C4-2B (cell line): ENCODE measurements around the gene ZNF573.
"Not testable (repeated sequence)": the region's sequence is repeated elsewhere in the genome, so short reads cannot be mapped to it uniquely, and the experiment has no call there.

Source experiments
- H3K27ac ChIP-seq: fragments of 450-650 bp; 2 replicates; pipeline ENCODE4 v1.5.1; 2017
- ZFX ChIP-seq: fragments of 450-650 bp; IDR thresholded peaks from 2 replicates; pipeline ENCODE4 v1.6.1; 2017
- TF ChIP-seq, protein P1 (sequence below): fragments of 450-650 bp; conservative IDR thresholded peaks from 2 replicates; pipeline ENCODE4 v1.5.1; 2017; ENCODE audit warnings: mild to moderate bottlenecking

ZNF573 gene

DNA sequence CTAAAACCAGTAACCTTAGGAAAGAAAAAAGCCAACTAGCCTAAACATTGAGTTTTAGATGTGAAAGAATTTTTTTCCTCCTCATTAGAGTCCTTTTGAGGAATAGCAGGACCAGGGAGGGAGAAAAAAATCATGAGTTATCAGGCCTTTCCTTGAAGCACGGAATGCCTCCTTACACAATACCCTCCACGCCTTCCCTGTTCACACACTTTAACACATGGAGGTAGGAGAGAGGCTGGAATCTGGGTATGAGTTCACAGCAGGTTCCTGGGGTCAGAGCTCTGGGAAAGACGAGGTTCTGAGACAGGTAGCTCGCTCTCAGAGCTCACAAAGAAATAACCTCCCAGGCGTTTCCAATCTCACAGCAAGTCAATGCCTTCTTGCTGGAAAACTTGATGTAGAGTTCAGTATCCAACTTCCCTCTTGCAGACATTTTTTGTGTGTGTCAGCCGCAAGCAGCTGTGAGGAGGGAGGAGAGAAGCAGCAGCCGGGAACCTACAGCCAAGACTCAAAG is 716 bp downstream of the ZNF573 start:
- TF ChIP-seq ZFX: no peak
- TF ChIP-seq, protein P1, sequence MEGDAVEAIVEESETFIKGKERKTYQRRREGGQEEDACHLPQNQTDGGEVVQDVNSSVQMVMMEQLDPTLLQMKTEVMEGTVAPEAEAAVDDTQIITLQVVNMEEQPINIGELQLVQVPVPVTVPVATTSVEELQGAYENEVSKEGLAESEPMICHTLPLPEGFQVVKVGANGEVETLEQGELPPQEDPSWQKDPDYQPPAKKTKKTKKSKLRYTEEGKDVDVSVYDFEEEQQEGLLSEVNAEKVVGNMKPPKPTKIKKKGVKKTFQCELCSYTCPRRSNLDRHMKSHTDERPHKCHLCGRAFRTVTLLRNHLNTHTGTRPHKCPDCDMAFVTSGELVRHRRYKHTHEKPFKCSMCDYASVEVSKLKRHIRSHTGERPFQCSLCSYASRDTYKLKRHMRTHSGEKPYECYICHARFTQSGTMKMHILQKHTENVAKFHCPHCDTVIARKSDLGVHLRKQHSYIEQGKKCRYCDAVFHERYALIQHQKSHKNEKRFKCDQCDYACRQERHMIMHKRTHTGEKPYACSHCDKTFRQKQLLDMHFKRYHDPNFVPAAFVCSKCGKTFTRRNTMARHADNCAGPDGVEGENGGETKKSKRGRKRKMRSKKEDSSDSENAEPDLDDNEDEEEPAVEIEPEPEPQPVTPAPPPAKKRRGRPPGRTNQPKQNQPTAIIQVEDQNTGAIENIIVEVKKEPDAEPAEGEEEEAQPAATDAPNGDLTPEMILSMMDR: no peak

DNA sequence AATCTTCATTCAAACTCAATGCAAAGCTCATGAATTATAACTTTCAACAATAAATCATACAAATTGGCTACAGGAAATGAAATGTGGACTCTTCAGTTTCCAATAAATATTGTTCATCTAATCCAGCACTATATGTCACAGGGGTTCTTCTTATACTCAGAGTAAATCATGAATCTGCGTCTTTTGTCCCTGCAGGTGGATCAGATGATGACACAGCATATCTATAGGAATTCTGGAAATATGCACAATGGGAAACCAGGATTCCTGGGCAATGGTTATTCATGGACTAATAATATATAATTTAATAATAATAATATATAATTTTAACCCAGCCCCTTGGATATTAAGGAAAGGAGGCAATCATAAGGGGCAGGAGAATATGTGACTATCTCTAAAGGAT is 8.4 kb downstream of the ZNF573 start:
- no peak overlapping the region for H3K27ac ChIP-seq
- TF ChIP-seq, protein P1: no peak
- TF ChIP-seq ZFX: no peak

More for the DNA sequence above, 716 bp downstream of the ZNF573 start:
- H3K27ac ChIP-seq: peak overlapping the region; percentile 79

DNA sequence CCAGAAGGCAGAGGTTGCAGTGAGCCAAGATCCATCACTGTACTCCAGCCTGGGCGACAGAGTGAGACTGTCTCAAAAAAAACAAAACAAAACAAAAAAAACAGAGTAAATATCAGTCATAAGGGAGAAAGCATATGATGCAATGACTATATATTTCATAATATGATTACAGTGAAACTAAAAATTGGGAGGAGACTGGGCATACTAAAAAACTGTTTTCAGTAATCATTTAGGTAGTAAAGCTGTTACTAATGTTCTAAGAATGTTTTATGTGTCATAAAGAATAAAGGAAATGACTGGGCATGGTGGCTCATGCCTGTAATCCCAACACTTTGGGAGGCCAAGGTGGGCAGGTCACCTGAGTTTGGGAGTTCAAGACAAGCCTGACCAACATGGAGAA is 15.9 kb downstream of the ZNF573 start:
- no peak overlapping the region for H3K27ac ChIP-seq
- TF ChIP-seq, protein P1: no peak
- no peak for TF ChIP-seq ZFX

DNA sequence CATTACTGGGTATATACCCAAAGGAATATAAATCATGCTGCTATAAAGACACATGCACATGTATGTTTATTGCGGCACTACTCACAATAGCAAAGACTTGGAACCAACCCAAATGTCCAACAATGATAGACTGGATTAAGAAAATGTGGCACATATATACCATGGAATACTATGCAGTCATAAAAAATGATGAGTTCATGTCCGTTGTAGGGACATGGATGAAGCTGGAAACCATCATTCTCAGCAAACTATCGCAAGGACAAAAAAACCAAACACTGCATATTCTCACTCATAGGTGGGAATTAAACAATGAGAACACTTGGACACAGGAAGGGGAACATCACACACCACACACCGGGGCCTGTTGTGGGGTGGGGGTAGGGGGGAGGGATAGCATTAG is 21.7 kb downstream of the ZNF573 start:
- H3K27ac ChIP-seq: not testable (repeated sequence)

DNA sequence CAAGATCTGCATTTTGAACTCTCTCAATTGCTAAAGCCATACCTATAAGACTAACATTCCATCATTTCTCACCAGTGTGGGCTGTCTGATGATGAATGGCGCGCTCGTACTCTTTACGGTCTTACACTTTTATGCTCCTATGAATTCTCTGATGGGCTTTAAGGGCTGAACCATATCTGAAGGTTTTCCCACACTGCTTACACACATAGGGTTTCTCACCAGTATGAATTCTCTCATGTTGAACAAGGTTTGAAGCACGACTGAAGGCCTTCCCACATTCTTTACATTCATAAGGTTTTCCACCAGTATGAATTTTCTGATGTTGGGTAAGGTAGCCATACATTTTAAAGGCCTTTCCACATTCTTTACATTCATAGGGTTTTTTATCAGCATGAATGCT is 41.0 kb downstream of the ZNF573 start:
- no peak overlapping the region for H3K27ac ChIP-seq
- TF ChIP-seq ZFX: no peak
- TF ChIP-seq, protein P1: no peak

DNA sequence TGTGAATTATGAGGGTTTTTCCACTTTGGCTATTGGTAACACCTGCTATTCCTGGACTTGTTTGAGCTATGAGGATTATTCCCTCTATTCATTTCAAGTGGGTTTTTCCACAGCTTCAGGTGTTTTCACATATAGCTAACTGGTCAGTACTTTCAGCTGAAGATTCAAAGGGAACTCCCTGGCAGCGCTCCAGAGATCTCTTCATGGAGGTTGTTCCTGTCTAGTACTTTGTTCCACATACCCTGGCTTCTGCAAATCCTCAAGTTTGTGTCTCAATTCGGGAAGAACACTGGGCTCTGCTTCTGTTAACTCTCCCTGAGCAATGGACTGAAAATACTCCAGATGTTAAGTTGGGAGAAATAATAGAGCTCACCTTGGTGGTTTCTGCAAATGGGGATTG is 54.2 kb downstream of the ZNF573 start:
- no peak overlapping the region for H3K27ac ChIP-seq
- TF ChIP-seq, protein P1: no peak
- no peak for TF ChIP-seq ZFX

DNA sequence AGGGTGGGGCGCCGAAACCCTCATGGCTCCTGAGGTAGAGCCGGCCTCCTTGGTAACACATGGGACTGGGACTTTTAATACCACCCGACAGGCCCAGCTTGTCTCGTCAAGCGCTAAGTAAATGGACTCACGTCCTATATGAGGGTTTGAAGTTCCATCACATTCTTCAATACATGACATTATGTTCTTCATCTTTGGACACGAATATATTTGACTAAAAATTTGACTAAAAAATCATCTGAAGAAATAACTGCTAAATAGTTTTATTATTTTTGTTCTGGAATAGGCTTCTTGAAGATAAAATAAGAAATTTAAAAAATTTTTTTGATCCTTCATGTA is 59.5 kb downstream of the ZNF573 start:
- peak overlapping the region; percentile 86 for H3K27ac ChIP-seq
- TF ChIP-seq ZFX: no peak
- TF ChIP-seq, protein P1: peak; percentile 64

DNA sequence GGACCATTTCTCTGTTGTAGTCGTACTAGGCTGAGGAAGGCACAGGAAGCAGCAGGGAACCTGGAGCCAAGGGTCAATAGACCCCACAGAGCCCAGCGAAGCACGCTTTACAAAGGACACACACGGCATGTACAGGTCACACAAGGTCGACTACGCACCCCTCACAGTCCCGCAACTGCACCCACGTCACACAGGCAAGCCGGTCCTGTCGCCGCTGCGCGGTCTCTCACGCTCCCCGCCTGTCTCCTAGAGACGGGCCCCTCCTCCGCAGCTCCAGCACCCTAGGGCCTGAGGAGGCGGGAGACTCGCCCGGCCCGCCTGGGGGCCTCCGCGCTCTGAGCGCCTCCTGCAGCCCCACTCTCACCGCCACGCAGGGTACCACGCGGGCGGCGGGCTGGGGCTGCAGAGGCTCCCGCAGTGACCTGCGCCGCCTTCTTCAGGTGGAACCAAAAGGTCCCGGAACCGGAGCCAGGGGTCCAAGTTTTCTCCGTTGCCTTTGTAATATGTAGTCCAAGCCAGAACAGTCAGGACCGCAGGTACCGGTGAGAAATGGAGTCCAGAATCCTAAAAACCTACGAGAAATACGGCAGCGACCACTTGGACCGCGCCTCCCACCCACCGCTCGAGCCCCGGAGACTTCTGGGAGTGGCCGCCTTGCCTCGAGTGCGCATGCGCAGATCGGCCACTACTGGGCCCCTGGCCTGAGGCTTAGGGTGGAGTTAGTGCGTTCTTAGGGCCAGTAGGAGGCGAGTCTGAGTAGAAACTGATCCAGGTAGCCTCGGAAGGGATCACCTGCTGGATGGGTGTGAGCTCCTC is 60.1 kb downstream of the ZNF573 start, which contains the start of gene ZNF607:
TSS of gene ZNF607 (minus strand) at position 651 of the 816 bp plus-strand sequence. CDS start 8,143 bp downstream, outside the sequence.
- peak within 1 kb of the TSS; percentile 86 for H3K27ac ChIP-seq
- TF ChIP-seq, protein P1: peak; percentile 81
- peak; percentile 67 for TF ChIP-seq ZFX
